ENCODE measurements around the gene EHMT1.
"Not testable (repeated sequence)": the region's sequence is repeated elsewhere in the genome, so short reads cannot be mapped to it uniquely, and the experiment has no call there.

Gene EHMT1

GRCh38 chr9:137771580-137771979 lies 152.8 kb downstream of the EHMT1 start:
- DNase-seq, result no peak

- no peak for DNase-seq
Observed at GRCh38 chr9:137772281-137772873, 153.6 kb downstream of the EHMT1 start.

GRCh38 chr9:137774775-137775386 lies 156.1 kb downstream of the EHMT1 start:
- DNase-seq, result no peak

GRCh38 chr9:137776306-137776995 lies 157.6 kb downstream of the EHMT1 start:
- DNase-seq, result no peak

GRCh38 chr9:137777761-137778160 lies 159.0 kb downstream of the EHMT1 start:
- no peak for DNase-seq

- DNase-seq, result no peak
Observed at GRCh38 chr9:137778336-137778735, 159.5 kb downstream of the EHMT1 start.

- no peak for DNase-seq
Observed at GRCh38 chr9:137778914-137779313, 160.1 kb downstream of the EHMT1 start.

- not testable (repeated sequence) for DNase-seq
Observed at GRCh38 chr9:137780031-137780430, 161.2 kb downstream of the EHMT1 start.

- DNase-seq, result no peak
Observed at GRCh38 chr9:137781906-137782585, 163.2 kb downstream of the EHMT1 start.

GRCh38 chr9:137783521-137783920 lies 164.7 kb downstream of the EHMT1 start:
- no peak for DNase-seq

- no peak for DNase-seq
Observed at GRCh38 chr9:137784046-137784445, 165.2 kb downstream of the EHMT1 start.

- no peak for DNase-seq
Observed at GRCh38 chr9:137784641-137785513, 166.1 kb downstream of the EHMT1 start.

- DNase-seq, result no peak
Observed at GRCh38 chr9:137785704-137786161, 166.9 kb downstream of the EHMT1 start.

- no peak for DNase-seq
Observed at GRCh38 chr9:137786511-137786920, 167.7 kb downstream of the EHMT1 start.

GRCh38 chr9:137787381-137787780 lies 168.6 kb downstream of the EHMT1 start:
- no peak for DNase-seq

GRCh38 chr9:137787786-137788505 lies 169.1 kb downstream of the EHMT1 start:
- DNase-seq, result no peak

GRCh38 chr9:137788561-137789294 lies 169.9 kb downstream of the EHMT1 start:
- DNase-seq, result no peak

GRCh38 chr9:137789295-137789895 lies 170.6 kb downstream of the EHMT1 start:
- no peak for DNase-seq

- no peak for DNase-seq
Observed at GRCh38 chr9:137791947-137792346, 173.1 kb downstream of the EHMT1 start.

- no peak for DNase-seq
Observed at GRCh38 chr9:137793196-137793841, 174.5 kb downstream of the EHMT1 start.
